Measurements from ENCODE around the gene COG8. TPM values are rescaled to one million over a fixed set of nuclear protein-coding genes. Genes with fewer than 3 reads are reported as not detected.
A peak's percentile ranks its signal among the peaks of the same experiment; 100 is the strongest.

The COG8 gene
- total RNA-seq, 1 experiment from 2014 or later = 41.9 TPM

GRCh38 chr16:69315486-69316311 lies 23.7 kb downstream of the COG8 start:
- no peak for TF ChIP-seq EZH2 (IDR thresholded peaks at IDR 0.05; ENCODE audit: low read depth)
- TF ChIP-seq, protein P1, sequence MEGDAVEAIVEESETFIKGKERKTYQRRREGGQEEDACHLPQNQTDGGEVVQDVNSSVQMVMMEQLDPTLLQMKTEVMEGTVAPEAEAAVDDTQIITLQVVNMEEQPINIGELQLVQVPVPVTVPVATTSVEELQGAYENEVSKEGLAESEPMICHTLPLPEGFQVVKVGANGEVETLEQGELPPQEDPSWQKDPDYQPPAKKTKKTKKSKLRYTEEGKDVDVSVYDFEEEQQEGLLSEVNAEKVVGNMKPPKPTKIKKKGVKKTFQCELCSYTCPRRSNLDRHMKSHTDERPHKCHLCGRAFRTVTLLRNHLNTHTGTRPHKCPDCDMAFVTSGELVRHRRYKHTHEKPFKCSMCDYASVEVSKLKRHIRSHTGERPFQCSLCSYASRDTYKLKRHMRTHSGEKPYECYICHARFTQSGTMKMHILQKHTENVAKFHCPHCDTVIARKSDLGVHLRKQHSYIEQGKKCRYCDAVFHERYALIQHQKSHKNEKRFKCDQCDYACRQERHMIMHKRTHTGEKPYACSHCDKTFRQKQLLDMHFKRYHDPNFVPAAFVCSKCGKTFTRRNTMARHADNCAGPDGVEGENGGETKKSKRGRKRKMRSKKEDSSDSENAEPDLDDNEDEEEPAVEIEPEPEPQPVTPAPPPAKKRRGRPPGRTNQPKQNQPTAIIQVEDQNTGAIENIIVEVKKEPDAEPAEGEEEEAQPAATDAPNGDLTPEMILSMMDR (conservative IDR thresholded peaks at IDR 0.05) = no peak
- H3K36me3 ChIP-seq (ENCODE audit: low read depth) = peaks cover 9% of the 10 kb centered on the region
- peaks cover 12% of the 10 kb centered on the region; the same call in 1 of the 2 replicates for H3F3A ChIP-seq (ENCODE audit: insufficient read depth, low read depth)
- no peak overlapping the region for H3K27ac ChIP-seq
- H3K4me2 ChIP-seq = no peak overlapping the region
- H3K4me3 ChIP-seq = no peak overlapping the region
- DNase-seq = no peak
- no peaks in the 10 kb centered on the region for H3K9me3 ChIP-seq (ENCODE audit: insufficient read depth, low read depth)
- peaks cover 8% of the 10 kb centered on the region for H3K4me1 ChIP-seq (replicated peaks; ENCODE audit: insufficient read depth)
- H3K27me3 ChIP-seq (ENCODE audit: insufficient read depth, low read depth) = no peaks in the 10 kb centered on the region
- H2AFZ ChIP-seq = no peak overlapping the region
- intact Hi-C loops (cut with micrococcal nuclease; ENCODE audit: unreplicated experiment) = no loop called here
- H4K20me1 ChIP-seq (ENCODE audit: insufficient read depth) = peaks cover 21% of the 10 kb centered on the region
- no peaks in the 10 kb centered on the region for H3K9me2 ChIP-seq (ENCODE audit: insufficient read depth)
- POLR2A ChIA-PET (ENCODE audit: unreplicated experiment) = no interaction called here
- CTCF ChIA-PET = no interaction called here
- no TSS peak for BruUV-seq (replicated peaks)
- peaks cover 34% of the 10 kb centered on the region for H3K79me2 ChIP-seq (ENCODE audit: low read depth)

- Histone ChIP-seq H2AFZ (no peak overlapping the region), H3K4me2 (no peak overlapping the region), H4K20me1 (ENCODE audit: insufficient read depth) (peaks cover 21% of the 10 kb centered on the region), H3K79me2 (ENCODE audit: low read depth) (peaks cover 34% of the 10 kb centered on the region), H3F3A (ENCODE audit: insufficient read depth, low read depth) (peaks cover 12% of the 10 kb centered on the region; the same call in 1 of the 2 replicates), H3K36me3 (ENCODE audit: low read depth) (peaks cover 9% of the 10 kb centered on the region), H3K9me3 (ENCODE audit: insufficient read depth, low read depth) (no peaks in the 10 kb centered on the region), H3K4me3 (no peak overlapping the region), H3K27me3 (ENCODE audit: insufficient read depth, low read depth) (no peaks in the 10 kb centered on the region), H3K27ac (no peak overlapping the region), H3K9me2 (ENCODE audit: insufficient read depth) (no peaks in the 10 kb centered on the region), H3K4me1 (replicated peaks; ENCODE audit: insufficient read depth) (peaks cover 8% of the 10 kb centered on the region)
- no peak for TF ChIP-seq EZH2 (IDR thresholded peaks at IDR 0.05; ENCODE audit: low read depth)
- TF ChIP-seq, protein P1 (conservative IDR thresholded peaks at IDR 0.05) = no peak
- no peak for DNase-seq
- ChIA-PET CTCF (no interaction called here), POLR2A (ENCODE audit: unreplicated experiment) (no interaction called here)
- no TSS peak for BruUV-seq (replicated peaks)
- intact Hi-C loops (cut with micrococcal nuclease; ENCODE audit: unreplicated experiment) = no loop called here
These were observed 24.8 kb downstream of the COG8 start for GRCh38 chr16:69314534-69314933.

DNA sequence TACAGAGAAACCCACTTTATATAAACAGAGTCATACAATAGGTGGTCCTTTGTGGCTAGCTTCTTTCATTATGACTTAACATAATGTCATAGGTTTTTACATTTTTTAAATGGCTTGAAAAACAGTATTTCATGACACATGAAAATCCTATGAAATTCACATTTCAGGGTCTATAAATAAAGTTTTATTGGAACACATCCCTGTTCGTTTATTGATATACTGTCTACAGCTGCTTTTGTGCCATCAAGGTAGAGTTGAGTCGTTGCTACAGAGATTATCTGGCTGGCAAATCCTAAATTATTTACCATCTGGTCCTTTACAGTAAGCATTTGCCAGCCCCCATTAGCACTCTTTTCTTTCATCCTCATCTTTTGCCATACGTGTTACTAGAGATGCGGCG lies 25.9 kb downstream of the COG8 start:
- intact Hi-C loops (cut with micrococcal nuclease; ENCODE audit: unreplicated experiment) = no loop called here
- Histone ChIP-seq H3K9me2 (ENCODE audit: insufficient read depth) (no peaks in the 10 kb centered on the region), H3K4me3 (no peak overlapping the region), H3K36me3 (ENCODE audit: low read depth) (peaks cover 9% of the 10 kb centered on the region), H3K27me3 (ENCODE audit: insufficient read depth, low read depth) (no peaks in the 10 kb centered on the region), H3K27ac (no peak overlapping the region), H3F3A (ENCODE audit: insufficient read depth, low read depth) (peaks cover 16% of the 10 kb centered on the region; the same call in 1 of the 2 replicates), H3K79me2 (ENCODE audit: low read depth) (peaks cover 34% of the 10 kb centered on the region), H3K9me3 (ENCODE audit: insufficient read depth, low read depth) (no peaks in the 10 kb centered on the region), H3K4me2 (peak overlapping the region; percentile 31; the same call in 1 of the 2 replicates), H3K4me1 (replicated peaks; ENCODE audit: insufficient read depth) (peaks cover 8% of the 10 kb centered on the region), H2AFZ (no peak overlapping the region), H4K20me1 (ENCODE audit: insufficient read depth) (peaks cover 20% of the 10 kb centered on the region)
- ChIA-PET POLR2A (ENCODE audit: unreplicated experiment) (no interaction called here), CTCF (no interaction called here)
- TF ChIP-seq EZH2 (IDR thresholded peaks at IDR 0.05; ENCODE audit: low read depth) = no peak
- TF ChIP-seq, protein P1 (conservative IDR thresholded peaks at IDR 0.05) = no peak
- no TSS peak for BruUV-seq (replicated peaks)
- DNase-seq = no peak
